GM12891 (cell line): Measurements from ENCODE around the gene PROSER2.

Experiments
- POLR2A ChIP-seq: IDR thresholded peaks from 2 replicates; pipeline ENCODE4 v1.6.1; 2011; ENCODE audit warnings: low read depth, low read length, control low read depth
- POLR2AphosphoS5 ChIP-seq: IDR thresholded peaks from 2 replicates; pipeline ENCODE4 v1.6.1; 2011; ENCODE audit warnings: low read depth, low read length, control low read depth
- POU2F2 ChIP-seq: IDR thresholded peaks from 2 replicates; pipeline ENCODE4 v1.6.1; 2011; ENCODE audit warnings: low read depth, mild to moderate bottlenecking, control low read depth, low read length, moderate library complexity
- TAF1 ChIP-seq: IDR thresholded peaks from 2 replicates; pipeline ENCODE4 v1.6.1; 2011; ENCODE audit warnings: low read depth, low read length, control low read depth

DNA sequence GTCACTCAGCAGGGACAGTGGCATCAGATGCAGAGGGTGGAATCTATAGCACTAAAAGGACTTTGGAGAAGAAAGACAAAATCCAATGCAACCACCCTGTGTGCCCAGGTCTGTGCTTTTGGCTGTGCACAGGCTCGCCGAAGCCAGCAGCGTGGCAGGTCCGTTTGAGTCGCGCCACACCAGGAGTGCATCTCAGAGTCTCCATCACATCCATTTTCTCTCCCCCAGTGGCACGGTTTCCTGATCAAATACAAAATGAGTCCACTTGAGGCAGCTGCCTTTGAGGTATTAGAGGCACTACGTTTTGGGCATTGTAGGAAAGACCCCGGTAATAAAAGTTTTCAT, 23.4 kb upstream of the PROSER2 start:
- no peak for TF ChIP-seq POLR2A
- no peak for TF ChIP-seq POLR2AphosphoS5
- TF ChIP-seq POU2F2 = no peak
- no peak for TF ChIP-seq TAF1
